Fibroblast of lung (primary cell): ENCODE results near the gene PTEN. TPM values are rescaled to one million over a fixed set of nuclear protein-coding genes. Genes with fewer than 3 reads are reported as not detected.

Experiments used
- DNase-seq, 2 donors: peaks; one replicate each; pipeline versions ENCODE4 v3.0.0 to v3.0.0-alpha.2; 2010; ENCODE audit warnings: low read depth in 2 of 2
- H2AFZ ChIP-seq: 2 replicates; pipeline ENCODE4 v1.5.1; 2012; ENCODE audit warnings: low read length, control low read depth, inconsistent platforms
- H3K27ac ChIP-seq: 2 replicates; pipeline ENCODE4 v1.5.1; 2011; ENCODE audit warnings: low read length, control low read depth; ENCODE audit not compliant: insufficient read depth
- H3K27me3 ChIP-seq: 2 replicates; pipeline ENCODE4 v1.5.1; 2011; ENCODE audit warnings: mild to moderate bottlenecking, low read length; ENCODE audit not compliant: control insufficient read depth, insufficient read depth
- H3K36me3 ChIP-seq: 2 replicates; pipeline ENCODE4 v1.5.1; 2011; ENCODE audit warnings: low read length; ENCODE audit not compliant: control insufficient read depth, insufficient read depth
- H3K4me1 ChIP-seq: 2 replicates; pipeline ENCODE4 v1.5.1; 2011; ENCODE audit warnings: low read length; ENCODE audit not compliant: control insufficient read depth, insufficient read depth; ENCODE audit errors: extremely low read depth
- H3K4me2 ChIP-seq: 2 replicates; pipeline ENCODE4 v1.5.1; 2011; ENCODE audit warnings: low read length, control low read depth; ENCODE audit not compliant: insufficient read depth; ENCODE audit errors: extremely low read depth
- H3K4me3 ChIP-seq, 4 experiments: fragments of 200-600 bp in 1 of 4; sonication (generic) in 1 of 4; replicated peaks in 1 of 4; 2 replicates each; pipeline ENCODE4 v1.5.1; 2011 to 2016; ENCODE audit warnings: low read length in 4 of 4, low read depth in 3 of 4, mild to moderate bottlenecking in 3 of 4, control low read depth in 2 of 4, inconsistent platforms in 1 of 4, mixed read lengths in 1 of 4; ENCODE audit not compliant: insufficient read depth in 1 of 4; ENCODE audit errors: control extremely low read depth in 1 of 4
- H3K79me2 ChIP-seq: 2 replicates; pipeline ENCODE4 v1.5.1; 2012; ENCODE audit warnings: mild to moderate bottlenecking, low read length, inconsistent platforms; ENCODE audit not compliant: control insufficient read depth, insufficient read depth
- H3K9ac ChIP-seq: 2 replicates; pipeline ENCODE4 v1.5.1; 2011; ENCODE audit warnings: mild to moderate bottlenecking, low read length, control low read depth; ENCODE audit not compliant: insufficient read depth
- H3K9me3 ChIP-seq: 2 replicates; pipeline ENCODE4 v1.5.1; 2012; ENCODE audit warnings: low read depth, low read length; ENCODE audit not compliant: control insufficient read depth, insufficient read depth
- H4K20me1 ChIP-seq: 2 replicates; pipeline ENCODE4 v1.5.1; 2011; ENCODE audit warnings: low read length; ENCODE audit not compliant: control insufficient read depth, insufficient read depth; ENCODE audit errors: extremely low read depth
- EZH2 ChIP-seq: IDR thresholded peaks from 2 replicates; pipeline ENCODE4 v1.5.1; 2012; ENCODE audit warnings: low read length, control low read depth, mild to moderate bottlenecking; ENCODE audit errors: missing control alignments
- polyA plus RNA-seq, 2 donors: library from polyadenylated mRNA; depleted of rRNA in 1 of 2; stranded (reverse) in 1 of 2; unstranded in 1 of 2; fragments of >200 nt; gene quantifications; 2 replicates each; pipeline ENCODE4 v1.2.1, GENCODE V29; 2011 to 2012; ENCODE audit warnings: missing spikeins in 1 of 2
- total RNA-seq: library from RNA; depleted of rRNA; stranded (reverse); fragments of >200 nt; gene quantifications from 2 replicates; pipeline ENCODE4 v1.2.1, GENCODE V29; 2014
- TF ChIP-seq, protein P1 (sequence below), 2 donors: IDR thresholded peaks in 1 of 2; conservative IDR thresholded peaks in 1 of 2; 1 replicate in 1 of 2; 2 replicates in 1 of 2; pipeline ENCODE4 v1.5.1; 2011 to 2012; ENCODE audit warnings: low read length in 2 of 2, control low read depth in 1 of 2, inconsistent platforms in 1 of 2, low read depth in 1 of 2, mild to moderate bottlenecking in 1 of 2

The PTEN gene
- total and polyA plus RNA-seq, 2 donors (not counting 1 experiment from before 2014, with no cell fraction given), result 60.2 to 200 TPM

GRCh38 chr10:87920538-87920937, 57.1 kb downstream of the PTEN start:
- Histone ChIP-seq H3K4me1 (peaks cover 3% of the 10 kb centered on the region), H3K27me3 (no peaks in the 10 kb centered on the region), H3K4me3 (no peak overlapping the region), H3K79me2 (peaks cover 98% of the 10 kb centered on the region), H3K27ac (no peak overlapping the region), H3K9ac (no peak overlapping the region), H2AFZ (no peak overlapping the region), H4K20me1 (peaks cover 8% of the 10 kb centered on the region), H3K4me2 (no peak overlapping the region), H3K36me3 (no peaks in the 10 kb centered on the region), H3K9me3 (no peaks in the 10 kb centered on the region)
- TF ChIP-seq, protein P1, sequence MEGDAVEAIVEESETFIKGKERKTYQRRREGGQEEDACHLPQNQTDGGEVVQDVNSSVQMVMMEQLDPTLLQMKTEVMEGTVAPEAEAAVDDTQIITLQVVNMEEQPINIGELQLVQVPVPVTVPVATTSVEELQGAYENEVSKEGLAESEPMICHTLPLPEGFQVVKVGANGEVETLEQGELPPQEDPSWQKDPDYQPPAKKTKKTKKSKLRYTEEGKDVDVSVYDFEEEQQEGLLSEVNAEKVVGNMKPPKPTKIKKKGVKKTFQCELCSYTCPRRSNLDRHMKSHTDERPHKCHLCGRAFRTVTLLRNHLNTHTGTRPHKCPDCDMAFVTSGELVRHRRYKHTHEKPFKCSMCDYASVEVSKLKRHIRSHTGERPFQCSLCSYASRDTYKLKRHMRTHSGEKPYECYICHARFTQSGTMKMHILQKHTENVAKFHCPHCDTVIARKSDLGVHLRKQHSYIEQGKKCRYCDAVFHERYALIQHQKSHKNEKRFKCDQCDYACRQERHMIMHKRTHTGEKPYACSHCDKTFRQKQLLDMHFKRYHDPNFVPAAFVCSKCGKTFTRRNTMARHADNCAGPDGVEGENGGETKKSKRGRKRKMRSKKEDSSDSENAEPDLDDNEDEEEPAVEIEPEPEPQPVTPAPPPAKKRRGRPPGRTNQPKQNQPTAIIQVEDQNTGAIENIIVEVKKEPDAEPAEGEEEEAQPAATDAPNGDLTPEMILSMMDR (conservative IDR thresholded peaks at IDR 0.05 in 1 of 2, IDR thresholded peaks at IDR 0.05 in 1 of 2; ENCODE audit: low read depth in 1 of 2, low read length in 2 of 2), result no peak
- TF ChIP-seq EZH2, result no peak
- no peak for DNase-seq

DNA sequence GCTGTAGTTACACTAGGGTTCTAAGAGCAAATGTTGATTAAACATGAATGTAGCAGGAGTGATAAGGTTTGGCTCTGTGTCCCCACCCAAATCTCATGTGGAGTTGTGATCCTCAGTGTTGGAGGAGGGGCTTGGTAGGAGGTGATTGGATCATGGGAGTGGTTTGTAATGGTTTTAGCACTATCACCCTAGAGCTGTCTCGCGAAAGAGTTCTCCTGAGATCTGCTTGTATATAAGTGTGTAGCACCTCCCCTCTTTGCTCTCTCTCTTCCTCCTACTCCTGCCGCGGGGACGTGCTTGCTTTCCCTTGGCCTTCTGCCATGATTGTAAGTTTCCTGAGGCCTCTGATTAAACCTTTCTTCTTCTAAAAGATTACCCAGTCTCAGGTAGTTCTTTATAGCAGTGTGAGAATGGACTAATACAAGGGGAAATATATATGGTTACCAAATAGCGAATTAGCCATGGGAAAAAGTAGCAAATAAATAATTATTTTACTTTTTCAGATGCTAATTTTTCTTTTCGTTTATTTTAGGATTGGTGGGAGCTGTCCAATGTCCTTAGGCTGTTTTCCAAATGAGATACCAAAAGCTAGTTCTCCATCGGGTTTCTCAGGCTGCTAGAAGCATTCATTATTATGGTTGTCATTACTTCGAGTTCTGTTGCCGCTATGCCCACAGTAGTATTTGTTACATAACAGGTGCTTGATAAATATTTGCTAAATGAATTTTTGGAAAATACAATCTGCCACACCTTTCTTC, 58.7 kb downstream of the PTEN start:
- Histone ChIP-seq H3K9me3 (no peaks in the 10 kb centered on the region), H3K27me3 (no peaks in the 10 kb centered on the region), H3K27ac (no peak overlapping the region), H3K4me3 (no peak overlapping the region), H4K20me1 (peaks cover 6% of the 10 kb centered on the region), H3K9ac (no peak overlapping the region), H2AFZ (no peak overlapping the region), H3K79me2 (peaks cover 97% of the 10 kb centered on the region), H3K36me3 (no peaks in the 10 kb centered on the region), H3K4me2 (no peak overlapping the region), H3K4me1 (peaks cover 6% of the 10 kb centered on the region)
- DNase-seq, result peak in 1 of 2 donors; percentile 17
- TF ChIP-seq, protein P1 (conservative IDR thresholded peaks at IDR 0.05 in 1 of 2, IDR thresholded peaks at IDR 0.05 in 1 of 2; ENCODE audit: low read depth in 1 of 2, low read length in 2 of 2), result no peak
- TF ChIP-seq EZH2, result no peak

DNA sequence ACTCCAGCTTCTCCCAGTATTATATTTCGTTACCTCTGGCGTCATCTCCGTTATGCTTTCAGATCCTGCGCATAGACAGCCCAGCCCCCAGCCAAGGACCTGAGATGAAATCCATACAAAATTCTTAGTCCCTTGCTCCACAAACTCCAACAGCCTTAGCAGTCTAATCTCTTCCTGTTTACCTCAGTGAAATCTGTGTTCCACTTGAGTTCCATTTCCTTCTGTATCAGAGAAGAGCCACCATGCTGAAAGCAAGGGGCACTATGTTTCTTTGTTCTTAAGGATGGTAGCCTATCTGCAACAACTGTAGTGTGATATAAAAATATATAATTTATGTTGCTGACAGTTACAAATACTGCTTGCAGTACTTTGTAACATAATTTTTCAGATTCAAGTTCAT, 59.8 kb downstream of the PTEN start:
- peaks cover 6% of the 10 kb centered on the region for H3K4me1 ChIP-seq
- H3K27me3 ChIP-seq, result no peaks in the 10 kb centered on the region
- no peaks in the 10 kb centered on the region for H3K36me3 ChIP-seq
- no peak overlapping the region for H3K27ac ChIP-seq
- no peak overlapping the region for H3K4me2 ChIP-seq
- no peaks in the 10 kb centered on the region for H3K9me3 ChIP-seq
- peaks cover 4% of the 10 kb centered on the region for H4K20me1 ChIP-seq
- no peak overlapping the region for H3K4me3 ChIP-seq
- no peak overlapping the region for H2AFZ ChIP-seq
- TF ChIP-seq EZH2, result no peak
- TF ChIP-seq, protein P1 (conservative IDR thresholded peaks at IDR 0.05 in 1 of 2, IDR thresholded peaks at IDR 0.05 in 1 of 2; ENCODE audit: low read depth in 1 of 2, low read length in 2 of 2), result no peak
- no peak for DNase-seq
- no peak overlapping the region for H3K9ac ChIP-seq
- H3K79me2 ChIP-seq, result peaks cover 98% of the 10 kb centered on the region
